Transverse colon (tissue), 4 donors: ENCODE measurements around the gene CDS1.

ENCODE experiments used
- EP300 ChIP-seq: sonication (generic); formaldehyde crosslinking; IDR thresholded peaks from one replicate; pipeline ENCODE4 v1.6.1; 2017; ENCODE audit warnings: antibody characterized with exemption, low read depth
- POLR2A ChIP-seq: fragments of 450-650 bp; IDR thresholded peaks from one replicate; pipeline ENCODE4 v1.6.1; 2016; ENCODE audit warnings: antibody characterized with exemption, mild to moderate bottlenecking, moderate library complexity
- POLR2AphosphoS5 ChIP-seq, 3 donors: sonication (generic); formaldehyde crosslinking; IDR thresholded peaks; one replicate each; pipeline ENCODE4 v1.6.1; 2016; ENCODE audit warnings: antibody characterized with exemption in 3 of 3
- TF ChIP-seq, protein P1 (sequence below), 5 experiments: fragments of 200-600 bp in 3 of 5; fragments of 450-650 bp in 2 of 5; sonication (generic) in 3 of 5; IDR thresholded peaks; 1 replicate in 2 of 5; 2 replicates in 3 of 5; pipeline ENCODE4 v1.5.1; 2016 to 2017; ENCODE audit warnings: antibody characterized with exemption in 5 of 5, inconsistent platforms in 3 of 5, mild to moderate bottlenecking in 2 of 5, moderate library complexity in 1 of 5

- TF ChIP-seq POLR2A (no peak), EP300 (no peak), POLR2AphosphoS5 (IDR thresholded peaks at IDR 0.05) (no peak)
- TF ChIP-seq, protein P1, sequence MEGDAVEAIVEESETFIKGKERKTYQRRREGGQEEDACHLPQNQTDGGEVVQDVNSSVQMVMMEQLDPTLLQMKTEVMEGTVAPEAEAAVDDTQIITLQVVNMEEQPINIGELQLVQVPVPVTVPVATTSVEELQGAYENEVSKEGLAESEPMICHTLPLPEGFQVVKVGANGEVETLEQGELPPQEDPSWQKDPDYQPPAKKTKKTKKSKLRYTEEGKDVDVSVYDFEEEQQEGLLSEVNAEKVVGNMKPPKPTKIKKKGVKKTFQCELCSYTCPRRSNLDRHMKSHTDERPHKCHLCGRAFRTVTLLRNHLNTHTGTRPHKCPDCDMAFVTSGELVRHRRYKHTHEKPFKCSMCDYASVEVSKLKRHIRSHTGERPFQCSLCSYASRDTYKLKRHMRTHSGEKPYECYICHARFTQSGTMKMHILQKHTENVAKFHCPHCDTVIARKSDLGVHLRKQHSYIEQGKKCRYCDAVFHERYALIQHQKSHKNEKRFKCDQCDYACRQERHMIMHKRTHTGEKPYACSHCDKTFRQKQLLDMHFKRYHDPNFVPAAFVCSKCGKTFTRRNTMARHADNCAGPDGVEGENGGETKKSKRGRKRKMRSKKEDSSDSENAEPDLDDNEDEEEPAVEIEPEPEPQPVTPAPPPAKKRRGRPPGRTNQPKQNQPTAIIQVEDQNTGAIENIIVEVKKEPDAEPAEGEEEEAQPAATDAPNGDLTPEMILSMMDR (IDR thresholded peaks at IDR 0.05), result no peak
Measured at GRCh38 chr4:84606645-84607044, 23.7 kb downstream of the CDS1 start.
